Ramos (cell line): Measurements from ENCODE around the gene PIWIL1.

Experiments used
- in situ Hi-C: fragments of 300-500 bp; cut with MboI; formaldehyde crosslinking; loops from one replicate; pipeline ENCODE4 v1.14.3; 2022; ENCODE audit warnings: low sequenced_read_pairs; ENCODE audit not compliant: unreplicated experiment

Gene PIWIL1

GRCh38 chr12:130337488-130338303, at the start of gene PIWIL1:
PIWIL1 (plus strand) TSS chr12:130337887; CDS start chr12:130342592, 4,705 bp downstream.
- in situ Hi-C loops, result loop anchor here (10.0 kb wide), 1 partner anchor 293 kb away; no protein-coding TSS in a partner anchor

- in situ Hi-C loops, result no loop called here
Measured at GRCh38 chr12:130288206-130288605, 49.5 kb upstream of the PIWIL1 start.

- in situ Hi-C loops, result no loop called here
Measured at GRCh38 chr12:130288691-130289090, 49.0 kb upstream of the PIWIL1 start.

GRCh38 chr12:130290114-130290513, 47.6 kb upstream of the PIWIL1 start:
- in situ Hi-C loops, result no loop called here

- in situ Hi-C loops, result no loop called here
Measured at GRCh38 chr12:130298322-130299021, 39.2 kb upstream of the PIWIL1 start.

GRCh38 chr12:130299574-130299973, 38.1 kb upstream of the PIWIL1 start:
- in situ Hi-C loops, result no loop called here

- in situ Hi-C loops, result no loop called here
Measured at GRCh38 chr12:130300090-130300489, 37.6 kb upstream of the PIWIL1 start.

GRCh38 chr12:130300737-130301535, 36.8 kb upstream of the PIWIL1 start:
- in situ Hi-C loops, result no loop called here

- in situ Hi-C loops, result no loop called here
Measured at GRCh38 chr12:130301559-130301958, 36.1 kb upstream of the PIWIL1 start.

GRCh38 chr12:130303781-130304180, 33.9 kb upstream of the PIWIL1 start:
- in situ Hi-C loops, result no loop called here

- in situ Hi-C loops, result no loop called here
Measured at GRCh38 chr12:130307859-130308258, 29.8 kb upstream of the PIWIL1 start.

GRCh38 chr12:130308393-130308792, 29.3 kb upstream of the PIWIL1 start:
- in situ Hi-C loops, result no loop called here

GRCh38 chr12:130316251-130316650, 21.4 kb upstream of the PIWIL1 start:
- in situ Hi-C loops, result no loop called here

GRCh38 chr12:130320536-130320935, 17.2 kb upstream of the PIWIL1 start:
- in situ Hi-C loops, result no loop called here

GRCh38 chr12:130322263-130322662, 15.4 kb upstream of the PIWIL1 start:
- in situ Hi-C loops, result no loop called here

GRCh38 chr12:130330685-130331084, 7.0 kb upstream of the PIWIL1 start:
- in situ Hi-C loops, result loop anchor here (10.0 kb wide), 1 partner anchor 286 kb away; no protein-coding TSS in a partner anchor

GRCh38 chr12:130331146-130331545, 6.5 kb upstream of the PIWIL1 start:
- in situ Hi-C loops, result loop anchor here (10.0 kb wide), 1 partner anchor 286 kb away; no protein-coding TSS in a partner anchor

- in situ Hi-C loops, result loop anchor here (10.0 kb wide), 1 partner anchor 289 kb away; no protein-coding TSS in a partner anchor
Measured at GRCh38 chr12:130333341-130333740, 4.3 kb upstream of the PIWIL1 start.

GRCh38 chr12:130334399-130334798, 3.3 kb upstream of the PIWIL1 start:
- in situ Hi-C loops, result loop anchor here (10.0 kb wide), 1 partner anchor 290 kb away; no protein-coding TSS in a partner anchor

- in situ Hi-C loops, result loop anchor here (10.0 kb wide), 1 partner anchor 290 kb away; no protein-coding TSS in a partner anchor
Measured at GRCh38 chr12:130334937-130335336, 2.8 kb upstream of the PIWIL1 start.
